ENCODE data around the gene SLIT1.

- TF ChIP-seq POLR2A (IDR thresholded peaks at IDR 0.05; ENCODE audit: low read depth, low read length): no peak
- TF ChIP-seq POLR2AphosphoS5 (IDR thresholded peaks at IDR 0.05; ENCODE audit: low read depth, low read length): no peak
- TF ChIP-seq TAF1 (IDR thresholded peaks at IDR 0.05; ENCODE audit: borderline replicate concordance, low read depth, low read length): no peak
These were observed 35.1 kb downstream of the SLIT1 start for GRCh38 chr10:97150616-97151015.

Data from GM12892 (cell line).